ENCODE results near the gene TMEM207.

The TMEM207 gene

DNA sequence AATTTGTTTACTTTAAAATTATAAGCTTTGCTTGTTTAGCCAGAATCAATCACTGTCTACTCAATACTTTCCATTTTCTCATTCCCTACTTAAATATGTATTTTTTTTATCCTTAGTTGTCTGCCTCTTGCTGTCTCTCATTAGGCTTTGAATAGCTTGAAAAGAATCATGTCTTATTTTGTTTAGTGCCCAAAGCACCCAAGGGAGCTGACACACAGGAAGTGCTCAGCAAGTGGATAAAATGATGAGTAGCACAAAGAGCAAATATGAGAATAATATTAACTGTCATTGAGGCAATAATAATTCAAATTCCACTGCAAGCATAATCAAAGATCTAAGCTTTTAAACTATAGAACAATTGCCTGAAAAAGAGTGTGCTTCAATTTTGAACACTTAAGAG, 45.2 kb upstream of the TMEM207 start:
- TF ChIP-seq, protein P1, sequence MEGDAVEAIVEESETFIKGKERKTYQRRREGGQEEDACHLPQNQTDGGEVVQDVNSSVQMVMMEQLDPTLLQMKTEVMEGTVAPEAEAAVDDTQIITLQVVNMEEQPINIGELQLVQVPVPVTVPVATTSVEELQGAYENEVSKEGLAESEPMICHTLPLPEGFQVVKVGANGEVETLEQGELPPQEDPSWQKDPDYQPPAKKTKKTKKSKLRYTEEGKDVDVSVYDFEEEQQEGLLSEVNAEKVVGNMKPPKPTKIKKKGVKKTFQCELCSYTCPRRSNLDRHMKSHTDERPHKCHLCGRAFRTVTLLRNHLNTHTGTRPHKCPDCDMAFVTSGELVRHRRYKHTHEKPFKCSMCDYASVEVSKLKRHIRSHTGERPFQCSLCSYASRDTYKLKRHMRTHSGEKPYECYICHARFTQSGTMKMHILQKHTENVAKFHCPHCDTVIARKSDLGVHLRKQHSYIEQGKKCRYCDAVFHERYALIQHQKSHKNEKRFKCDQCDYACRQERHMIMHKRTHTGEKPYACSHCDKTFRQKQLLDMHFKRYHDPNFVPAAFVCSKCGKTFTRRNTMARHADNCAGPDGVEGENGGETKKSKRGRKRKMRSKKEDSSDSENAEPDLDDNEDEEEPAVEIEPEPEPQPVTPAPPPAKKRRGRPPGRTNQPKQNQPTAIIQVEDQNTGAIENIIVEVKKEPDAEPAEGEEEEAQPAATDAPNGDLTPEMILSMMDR (conservative IDR thresholded peaks at IDR 0.05; ENCODE audit: low read depth, low read length) = no peak
- DNase-seq (ENCODE audit: low read depth) = no peak

GRCh38 chr3:190492966-190493365, 43.3 kb upstream of the TMEM207 start:
- no peak for DNase-seq (ENCODE audit: low read depth)
- TF ChIP-seq, protein P1 (conservative IDR thresholded peaks at IDR 0.05; ENCODE audit: low read depth, low read length) = no peak
- H3K4me3 ChIP-seq (ENCODE audit: low read depth, low read length) = no peak overlapping the region

More for the DNA sequence above, 45.2 kb upstream of the TMEM207 start:
- H3K4me3 ChIP-seq (ENCODE audit: low read depth, low read length) = no peak overlapping the region

- H3K4me3 ChIP-seq (ENCODE audit: low read depth, low read length) = no peak overlapping the region
- DNase-seq (ENCODE audit: low read depth) = no peak
- TF ChIP-seq, protein P1 (conservative IDR thresholded peaks at IDR 0.05; ENCODE audit: low read depth, low read length) = no peak
Observed at GRCh38 chr3:190492129-190492528, 42.4 kb upstream of the TMEM207 start.

DNA sequence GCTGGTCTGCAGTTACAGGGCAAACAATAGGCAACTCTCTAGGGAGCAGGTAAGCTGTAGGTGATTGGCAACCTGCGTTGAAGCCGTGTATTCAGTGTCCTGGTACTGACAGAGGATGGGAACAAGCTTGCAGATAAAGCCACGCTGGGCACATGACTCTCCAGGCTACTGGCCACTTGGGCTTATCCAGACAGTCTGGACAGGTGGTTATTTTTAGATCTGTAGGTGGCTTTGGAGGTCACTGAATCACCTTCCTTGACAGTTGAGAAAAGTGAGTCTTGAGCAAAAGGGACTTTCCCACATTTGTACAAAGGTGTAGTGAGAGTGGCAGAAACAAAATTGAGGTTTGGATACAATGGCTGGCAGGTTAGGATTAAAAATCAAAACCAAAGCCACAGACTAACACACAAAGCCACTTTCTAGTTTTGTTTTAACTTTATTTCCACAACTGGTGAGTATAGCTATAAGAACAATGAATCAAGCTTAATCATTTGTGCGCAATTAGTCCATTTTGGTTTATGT, 41.9 kb upstream of the TMEM207 start:
- TF ChIP-seq, protein P1 (conservative IDR thresholded peaks at IDR 0.05; ENCODE audit: low read depth, low read length) = no peak
- DNase-seq (ENCODE audit: low read depth) = no peak
- no peak overlapping the region for H3K4me3 ChIP-seq (ENCODE audit: low read depth, low read length)

DNA sequence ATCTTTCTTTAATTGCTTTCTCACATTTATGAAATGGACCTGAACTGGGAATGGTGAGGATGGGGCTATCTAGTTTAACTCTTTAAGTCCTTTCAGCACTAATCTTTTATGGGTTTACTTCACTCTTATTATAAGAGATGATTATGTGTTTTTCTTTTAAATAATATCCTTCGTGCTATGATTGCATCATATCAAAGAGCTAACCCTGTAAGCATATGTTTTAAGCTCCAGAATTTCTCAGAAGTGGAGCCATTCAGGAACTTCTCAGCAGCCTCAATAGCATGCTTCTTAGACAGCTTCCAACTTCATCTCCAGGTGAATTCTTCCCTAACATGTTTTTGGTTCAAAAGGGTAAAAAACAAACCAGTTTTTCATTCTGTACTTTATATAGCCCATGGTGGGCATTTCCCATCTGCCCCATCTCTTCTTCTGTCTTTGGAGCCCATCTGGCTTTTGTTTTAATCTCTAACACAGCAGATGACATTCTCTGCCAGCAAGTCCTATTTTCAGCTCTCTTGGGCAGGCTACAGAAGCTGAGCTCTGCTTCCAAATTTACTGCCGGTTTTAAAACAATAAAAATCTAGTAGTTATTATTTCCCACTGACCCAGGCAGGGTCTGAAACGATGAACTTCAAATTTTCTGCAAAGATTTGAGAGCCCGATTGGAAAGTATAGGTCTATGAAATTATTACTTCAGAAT, 37.4 kb upstream of the TMEM207 start:
- no peak for DNase-seq (ENCODE audit: low read depth)
- TF ChIP-seq, protein P1 (conservative IDR thresholded peaks at IDR 0.05; ENCODE audit: low read depth, low read length) = no peak

GRCh38 chr3:190486533-190486864, 36.8 kb upstream of the TMEM207 start:
- DNase-seq (ENCODE audit: low read depth) = no peak
- TF ChIP-seq, protein P1 (conservative IDR thresholded peaks at IDR 0.05; ENCODE audit: low read depth, low read length) = no peak
- no peak overlapping the region for H3K4me3 ChIP-seq (ENCODE audit: low read depth, low read length)

More for the DNA sequence above, 37.4 kb upstream of the TMEM207 start:
- H3K4me3 ChIP-seq (ENCODE audit: low read depth, low read length) = no peak overlapping the region
